AG08396 (cell line): ENCODE measurements around the gene PHACTR3.

ENCODE experiments used
- DNase-seq: peaks from one replicate; pipeline ENCODE4 v3.0.0; 2012; ENCODE audit warnings: low spot score, mixed read lengths

The PHACTR3 gene

GRCh38 chr20:59648466-59649070 is 44.2 kb downstream of the PHACTR3 start:
- DNase-seq = no peak

- no peak for DNase-seq
Observed at GRCh38 chr20:59650418-59650817, 46.1 kb downstream of the PHACTR3 start.

GRCh38 chr20:59652381-59652780 is 48.0 kb downstream of the PHACTR3 start:
- DNase-seq = no peak

GRCh38 chr20:59656417-59656816 is 52.1 kb downstream of the PHACTR3 start:
- no peak for DNase-seq

- no peak for DNase-seq
Observed at GRCh38 chr20:59657459-59658046, 53.2 kb downstream of the PHACTR3 start.

- DNase-seq = no peak
Observed at GRCh38 chr20:59660471-59660870, 56.1 kb downstream of the PHACTR3 start.

GRCh38 chr20:59661153-59661552 is 56.8 kb downstream of the PHACTR3 start:
- DNase-seq = no peak

GRCh38 chr20:59661621-59662020 is 57.3 kb downstream of the PHACTR3 start:
- DNase-seq = no peak

GRCh38 chr20:59662161-59662560 is 57.8 kb downstream of the PHACTR3 start:
- DNase-seq = no peak

- DNase-seq = no peak
Observed at GRCh38 chr20:59662856-59663512, 58.6 kb downstream of the PHACTR3 start.

GRCh38 chr20:59663513-59664060 is 59.2 kb downstream of the PHACTR3 start:
- DNase-seq = no peak

- DNase-seq = no peak
Observed at GRCh38 chr20:59664421-59664941, 60.1 kb downstream of the PHACTR3 start.

GRCh38 chr20:59665656-59666555 is 61.6 kb downstream of the PHACTR3 start:
- DNase-seq = no peak

GRCh38 chr20:59666586-59666985 is 62.2 kb downstream of the PHACTR3 start:
- DNase-seq = no peak

- no peak for DNase-seq
Observed at GRCh38 chr20:59667131-59667530, 62.8 kb downstream of the PHACTR3 start.

- no peak for DNase-seq
Observed at GRCh38 chr20:59667981-59668515, 63.7 kb downstream of the PHACTR3 start.

GRCh38 chr20:59668926-59669850 is 64.8 kb downstream of the PHACTR3 start:
- DNase-seq = no peak

- DNase-seq = no peak
Observed at GRCh38 chr20:59670786-59671492, 66.6 kb downstream of the PHACTR3 start.

GRCh38 chr20:59671661-59672471 is 67.5 kb downstream of the PHACTR3 start:
- no peak for DNase-seq
